Measurements from ENCODE around the gene KCNE1. TPM values are rescaled to one million over a fixed set of nuclear protein-coding genes. Genes with fewer than 3 reads are reported as not detected.
A peak's percentile ranks its signal among the peaks of the same experiment; 100 is the strongest.
"Not testable (repeated sequence)": the region's sequence is repeated elsewhere in the genome, so short reads cannot be mapped to it uniquely, and the experiment has no call there.

Gene KCNE1
- 0.06 and 0.13 TPM in 2 replicates for total RNA-seq (2014; rRNA removed; shearing (Covaris generic))

DNA sequence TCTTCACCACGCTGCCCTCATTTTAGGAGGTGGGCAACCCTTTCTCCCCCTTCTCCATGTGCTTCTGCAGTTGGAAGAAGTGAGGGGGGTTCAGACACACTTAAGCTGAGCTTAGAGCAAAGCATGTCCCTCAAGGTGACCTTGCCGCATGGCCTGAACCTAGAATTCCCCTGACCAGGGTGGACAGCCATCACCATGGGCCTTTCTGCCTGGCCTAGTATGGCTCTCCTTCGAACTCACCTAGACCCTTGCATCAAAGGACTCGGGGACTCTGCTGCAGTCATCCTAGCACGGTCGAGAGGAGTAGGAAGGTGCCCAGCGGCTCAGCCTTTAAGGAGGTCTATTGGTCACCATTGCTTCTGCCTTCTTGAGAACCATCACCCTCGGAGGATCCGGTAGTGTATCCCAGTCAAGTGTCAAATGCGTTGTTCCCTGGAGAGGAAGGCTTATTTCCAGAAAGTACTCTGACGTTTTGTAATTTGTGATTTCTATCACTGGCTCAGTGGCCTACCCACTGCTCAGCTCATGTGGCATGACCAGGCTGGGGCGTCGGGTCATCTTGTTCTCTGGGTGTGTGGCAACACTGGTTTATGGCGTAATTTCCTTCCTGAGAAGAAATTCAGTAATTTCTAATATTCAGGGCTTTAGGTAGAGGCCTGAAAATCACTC lies at the start of gene KCNE1:
Gene KCNE1, minus strand, starts transcription at position 424 of the 669 bp plus-strand sequence. CDS start 62,576 bp downstream, outside the sequence.
- Histone ChIP-seq H3K9me3 (replicated peaks) (no peaks in the 10 kb centered on the region), H3K36me3 (peaks cover 4% of the 10 kb centered on the region), H3K27me3 (no peaks in the 10 kb centered on the region), H3K4me1 (no peaks in the 10 kb centered on the region), H3K4me3 (no peak within 1 kb of the TSS), H3K27ac (no peak within 1 kb of the TSS)
- DNase-seq, result no peak

- no peaks in the 10 kb centered on the region for H3K9me3 ChIP-seq (replicated peaks)
- no peak overlapping the region for H3K4me3 ChIP-seq
- no peak overlapping the region for H3K27ac ChIP-seq
- H3K4me1 ChIP-seq, result peaks cover 13% of the 10 kb centered on the region
- DNase-seq, result no peak
- H3K36me3 ChIP-seq, result no peaks in the 10 kb centered on the region
- no peaks in the 10 kb centered on the region for H3K27me3 ChIP-seq
Observed at GRCh38 chr21:34561806-34562205, 49.8 kb upstream of the KCNE1 start.

GRCh38 chr21:34560609-34561008 lies 48.6 kb upstream of the KCNE1 start:
- Histone ChIP-seq H3K4me1 (peaks cover 13% of the 10 kb centered on the region), H3K27me3 (no peaks in the 10 kb centered on the region), H3K36me3 (no peaks in the 10 kb centered on the region), H3K4me3 (no peak overlapping the region), H3K27ac (no peak overlapping the region), H3K9me3 (replicated peaks) (no peaks in the 10 kb centered on the region)
- no peak for DNase-seq

- Histone ChIP-seq H3K27me3 (no peaks in the 10 kb centered on the region), H3K27ac (no peak overlapping the region), H3K36me3 (no peaks in the 10 kb centered on the region), H3K4me3 (no peak overlapping the region), H3K9me3 (replicated peaks) (peaks cover 2% of the 10 kb centered on the region; the same call in 1 of the 2 replicates), H3K4me1 (peaks cover 13% of the 10 kb centered on the region)
- peak in 1 of 2 experiments; percentile 13 for DNase-seq
Observed at GRCh38 chr21:34560021-34560420, 48.0 kb upstream of the KCNE1 start.

- Histone ChIP-seq H3K4me3 (no peak overlapping the region), H3K4me1 (peaks cover 13% of the 10 kb centered on the region), H3K27ac (no peak overlapping the region), H3K9me3 (replicated peaks) (peaks cover 6% of the 10 kb centered on the region; the same call in 1 of the 2 replicates), H3K36me3 (no peaks in the 10 kb centered on the region), H3K27me3 (no peaks in the 10 kb centered on the region)
- peak in 1 of 2 experiments; percentile 22 for DNase-seq
Observed at GRCh38 chr21:34559089-34559631, 47.1 kb upstream of the KCNE1 start.

GRCh38 chr21:34558166-34558565 lies 46.2 kb upstream of the KCNE1 start:
- no peak for DNase-seq
- Histone ChIP-seq H3K9me3 (replicated peaks) (peaks cover 6% of the 10 kb centered on the region; the same call in 1 of the 2 replicates), H3K27ac (no peak overlapping the region), H3K4me3 (no peak overlapping the region), H3K27me3 (no peaks in the 10 kb centered on the region), H3K36me3 (no peaks in the 10 kb centered on the region), H3K4me1 (peaks cover 13% of the 10 kb centered on the region)

- no peak for DNase-seq
- H3K36me3 ChIP-seq, result no peaks in the 10 kb centered on the region
- H3K9me3 ChIP-seq (replicated peaks), result peaks cover 6% of the 10 kb centered on the region; the same call in 1 of the 2 replicates
- H3K4me3 ChIP-seq, result no peak overlapping the region
- no peaks in the 10 kb centered on the region for H3K27me3 ChIP-seq
- peaks cover 13% of the 10 kb centered on the region for H3K4me1 ChIP-seq
- no peak overlapping the region for H3K27ac ChIP-seq
Observed at GRCh38 chr21:34557261-34557660, 45.3 kb upstream of the KCNE1 start.

GRCh38 chr21:34554670-34555069 lies 42.7 kb upstream of the KCNE1 start:
- H3K27ac ChIP-seq; DNase-seq; H3K36me3 ChIP-seq; H3K4me1 ChIP-seq; H3K27me3 ChIP-seq; H3K4me3 ChIP-seq; H3K9me3 ChIP-seq (replicated peaks): not testable (repeated sequence)

- Histone ChIP-seq H3K4me3 (no peak overlapping the region), H3K27ac (no peak overlapping the region), H3K27me3 (no peaks in the 10 kb centered on the region), H3K9me3 (replicated peaks) (peaks cover 6% of the 10 kb centered on the region; the same call in 1 of the 2 replicates), H3K36me3 (no peaks in the 10 kb centered on the region), H3K4me1 (peaks cover 2% of the 10 kb centered on the region)
- DNase-seq, result no peak
Observed at GRCh38 chr21:34554227-34554626, 42.2 kb upstream of the KCNE1 start.

DNA sequence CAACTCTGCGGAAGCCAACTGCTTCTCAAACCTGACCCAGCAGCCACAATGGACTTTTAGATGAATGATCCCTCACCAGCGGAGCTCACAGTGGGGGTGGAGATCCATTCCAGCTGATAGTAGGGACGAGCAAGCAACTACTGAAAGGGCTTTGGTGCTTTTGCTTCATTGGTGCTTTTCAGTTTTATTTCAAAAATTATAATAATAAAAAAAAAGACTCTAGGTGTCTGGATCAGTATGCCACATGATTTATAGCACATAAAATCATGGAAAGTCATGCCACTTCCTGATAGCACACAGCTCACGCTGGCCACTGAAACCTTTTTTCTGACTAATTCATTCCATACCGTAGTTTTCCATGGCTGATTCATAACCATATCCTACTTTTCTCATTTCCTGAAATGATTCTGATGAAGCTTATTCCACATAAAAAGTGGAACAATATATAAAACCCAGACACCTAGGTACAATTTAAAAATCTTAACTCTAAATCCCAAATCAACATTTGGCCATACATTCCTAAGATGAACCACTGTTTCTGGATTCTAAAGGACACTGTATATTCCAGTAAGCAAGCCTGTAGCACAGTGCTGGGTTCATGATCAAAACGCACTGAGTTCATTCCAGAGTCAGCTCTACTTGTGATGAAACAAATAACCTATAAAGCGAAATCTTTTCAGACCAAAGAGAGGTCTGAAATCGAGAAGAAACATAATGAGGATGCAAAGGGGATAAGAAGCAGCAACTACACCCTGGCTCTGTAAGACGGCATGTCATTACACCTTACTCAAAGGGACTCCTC lies 41.3 kb upstream of the KCNE1 start:
- Histone ChIP-seq H3K36me3 (no peaks in the 10 kb centered on the region), H3K27me3 (no peaks in the 10 kb centered on the region), H3K27ac (no peak overlapping the region), H3K9me3 (replicated peaks) (peaks cover 6% of the 10 kb centered on the region; the same call in 1 of the 2 replicates), H3K4me1 (no peaks in the 10 kb centered on the region; the same call in 1 of the 2 replicates), H3K4me3 (no peak overlapping the region)
- no peak for DNase-seq

GRCh38 chr21:34552360-34553098 lies 40.5 kb upstream of the KCNE1 start:
- Histone ChIP-seq H3K36me3 (no peaks in the 10 kb centered on the region), H3K27ac (no peak overlapping the region), H3K9me3 (replicated peaks) (peaks cover 6% of the 10 kb centered on the region; the same call in 1 of the 2 replicates), H3K27me3 (no peaks in the 10 kb centered on the region), H3K4me3 (no peak overlapping the region), H3K4me1 (no peaks in the 10 kb centered on the region; the same call in 1 of the 2 replicates)
- no peak for DNase-seq

DNA sequence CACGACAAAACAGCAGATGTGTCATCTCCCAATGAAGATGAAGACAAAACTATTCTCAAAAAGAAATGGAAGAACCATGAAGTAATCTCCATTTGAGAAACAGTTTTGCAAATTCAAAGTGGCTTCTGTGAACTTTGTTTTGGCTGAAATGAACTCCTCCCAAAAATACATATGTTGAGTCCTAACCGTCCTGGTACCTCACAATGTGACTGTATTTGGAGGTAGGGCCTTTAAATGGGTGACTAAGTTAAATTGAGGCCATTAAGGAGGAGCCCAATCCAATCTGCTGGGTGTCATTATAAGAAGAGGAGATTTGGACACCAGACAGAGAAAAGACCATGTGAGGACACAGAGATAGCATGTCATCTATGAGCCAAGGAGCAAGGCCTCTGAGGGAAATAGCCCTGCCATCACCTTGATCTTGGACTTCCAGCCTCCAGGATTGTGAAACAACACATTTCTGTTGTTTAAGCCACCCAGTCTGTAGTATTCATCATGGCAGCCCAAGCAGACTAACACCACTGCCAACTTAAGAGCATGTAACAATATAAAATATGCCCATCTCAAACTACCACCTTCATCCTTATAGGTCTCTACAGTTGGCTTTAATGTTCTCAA lies 38.3 kb upstream of the KCNE1 start:
- no peaks in the 10 kb centered on the region for H3K27me3 ChIP-seq
- H3K27ac ChIP-seq, result no peak overlapping the region
- peaks cover 6% of the 10 kb centered on the region for H3K4me1 ChIP-seq
- no peak for DNase-seq
- H3K9me3 ChIP-seq (replicated peaks), result peaks cover 6% of the 10 kb centered on the region; the same call in 1 of the 2 replicates
- H3K4me3 ChIP-seq, result no peak overlapping the region
- H3K36me3 ChIP-seq, result no peaks in the 10 kb centered on the region

DNA sequence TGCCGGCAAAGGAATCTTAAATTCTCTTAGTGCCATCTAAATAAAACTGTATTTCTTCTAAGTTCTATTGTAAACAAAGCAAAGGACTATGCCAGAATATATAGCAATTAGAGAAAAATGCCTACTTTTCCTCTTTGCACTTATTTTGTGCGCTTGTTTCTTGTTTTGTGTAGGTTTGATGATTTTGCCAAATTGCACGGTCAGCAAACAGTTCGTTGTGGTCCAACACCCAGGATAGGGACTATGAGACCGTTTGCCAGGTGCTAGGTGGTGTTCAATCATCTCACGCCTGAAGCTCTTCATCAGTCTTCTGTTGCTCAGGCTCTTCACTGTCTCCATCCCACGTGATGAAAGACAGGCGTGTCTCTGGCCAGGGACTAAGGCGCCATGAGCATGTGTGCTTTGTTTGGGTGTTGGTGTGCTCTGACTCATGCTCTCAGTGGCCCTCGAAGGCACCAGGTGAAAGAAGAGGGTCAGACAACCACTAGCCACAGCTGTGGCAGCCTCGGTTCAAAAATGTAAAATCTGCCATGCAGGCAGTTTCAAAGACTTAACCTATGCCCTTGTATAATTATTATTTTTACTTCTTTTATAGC lies 36.9 kb upstream of the KCNE1 start:
- H3K9me3 ChIP-seq (replicated peaks), result no peaks in the 10 kb centered on the region; the same call in 1 of the 2 replicates
- no peak for DNase-seq
- H3K27ac ChIP-seq, result no peak overlapping the region
- H3K27me3 ChIP-seq, result no peaks in the 10 kb centered on the region
- no peak overlapping the region for H3K4me3 ChIP-seq
- peaks cover 16% of the 10 kb centered on the region for H3K4me1 ChIP-seq
- H3K36me3 ChIP-seq, result no peaks in the 10 kb centered on the region

DNA sequence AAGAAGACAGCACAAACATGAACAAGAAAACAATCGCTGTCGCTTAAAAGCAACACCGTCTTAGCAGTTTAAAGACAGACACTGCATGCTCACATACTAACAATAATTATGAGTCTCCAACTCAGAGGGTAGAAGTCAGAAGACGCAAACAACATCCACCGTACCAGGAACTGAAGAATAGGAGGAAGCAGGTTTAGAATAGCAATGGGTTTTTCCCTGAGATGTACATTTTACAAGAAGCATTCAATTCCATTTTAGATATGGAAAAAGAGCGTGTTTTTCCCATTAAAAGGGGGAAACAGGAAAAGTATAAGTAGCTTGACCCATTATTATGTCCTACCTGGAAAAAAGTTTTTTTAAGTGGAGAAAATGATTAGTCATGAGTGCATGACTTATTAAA lies 34.5 kb upstream of the KCNE1 start:
- DNase-seq, result no peak
- no peak overlapping the region for H3K27ac ChIP-seq
- H3K36me3 ChIP-seq, result no peaks in the 10 kb centered on the region
- peaks cover 16% of the 10 kb centered on the region for H3K4me1 ChIP-seq
- no peaks in the 10 kb centered on the region for H3K27me3 ChIP-seq
- H3K9me3 ChIP-seq (replicated peaks), result no peaks in the 10 kb centered on the region; the same call in 1 of the 2 replicates
- H3K4me3 ChIP-seq, result no peak overlapping the region

Measured in SJCRH30 (cell line).